ENCODE data around the gene DUOXA1.

DNA sequence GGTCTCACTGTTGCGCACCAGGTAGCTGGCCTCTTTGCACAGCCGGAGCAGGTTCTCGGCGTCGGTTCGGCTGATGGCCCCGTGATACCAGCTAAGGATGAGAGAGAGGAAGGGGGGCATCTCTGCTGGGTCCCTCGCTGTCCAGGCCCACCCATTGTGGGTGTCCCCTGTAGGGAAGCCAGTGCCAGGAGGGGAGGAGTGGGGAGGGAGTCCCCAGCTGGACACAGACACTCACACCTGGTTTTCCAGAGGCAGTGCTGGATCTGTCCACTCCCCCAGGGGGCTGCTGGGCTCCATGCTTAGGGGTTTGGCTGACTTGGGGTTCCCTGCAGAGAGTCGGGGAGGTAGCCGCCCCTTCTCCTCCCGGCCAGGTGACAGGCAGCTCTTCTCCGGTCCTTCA lies 42.2 kb upstream of the DUOXA1 start:
- TF ChIP-seq, protein P1, sequence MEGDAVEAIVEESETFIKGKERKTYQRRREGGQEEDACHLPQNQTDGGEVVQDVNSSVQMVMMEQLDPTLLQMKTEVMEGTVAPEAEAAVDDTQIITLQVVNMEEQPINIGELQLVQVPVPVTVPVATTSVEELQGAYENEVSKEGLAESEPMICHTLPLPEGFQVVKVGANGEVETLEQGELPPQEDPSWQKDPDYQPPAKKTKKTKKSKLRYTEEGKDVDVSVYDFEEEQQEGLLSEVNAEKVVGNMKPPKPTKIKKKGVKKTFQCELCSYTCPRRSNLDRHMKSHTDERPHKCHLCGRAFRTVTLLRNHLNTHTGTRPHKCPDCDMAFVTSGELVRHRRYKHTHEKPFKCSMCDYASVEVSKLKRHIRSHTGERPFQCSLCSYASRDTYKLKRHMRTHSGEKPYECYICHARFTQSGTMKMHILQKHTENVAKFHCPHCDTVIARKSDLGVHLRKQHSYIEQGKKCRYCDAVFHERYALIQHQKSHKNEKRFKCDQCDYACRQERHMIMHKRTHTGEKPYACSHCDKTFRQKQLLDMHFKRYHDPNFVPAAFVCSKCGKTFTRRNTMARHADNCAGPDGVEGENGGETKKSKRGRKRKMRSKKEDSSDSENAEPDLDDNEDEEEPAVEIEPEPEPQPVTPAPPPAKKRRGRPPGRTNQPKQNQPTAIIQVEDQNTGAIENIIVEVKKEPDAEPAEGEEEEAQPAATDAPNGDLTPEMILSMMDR (IDR thresholded peaks at IDR 0.05; ENCODE audit: insufficient read depth, low read length) = no peak
- TF ChIP-seq GABPA (IDR thresholded peaks at IDR 0.05; ENCODE audit: low read depth) (no peak), POLR2AphosphoS5 (IDR thresholded peaks at IDR 0.05; ENCODE audit: low read depth) (no peak)
